Adrenal gland (tissue), 12 donors: Measurements from ENCODE around the gene CPN1. TPM values are rescaled to one million over a fixed set of nuclear protein-coding genes. Genes with fewer than 3 reads are reported as not detected.

Source experiments
- DNase-seq, 7 donors: peaks; one replicate each; pipeline ENCODE4 v3.0.0-alpha.2; 2019 to 2020
- H3K27ac ChIP-seq, 5 donors: fragments of 200-600 bp; sonication (generic) in 4 of 5; 1 replicate in 3 of 5; 2 replicates in 2 of 5; pipeline versions ENCODE4 v1.5.1 to v1.8.0; 2016 to 2020; ENCODE audit warnings: mild to moderate bottlenecking in 1 of 5
- H3K27me3 ChIP-seq: fragments of 200-600 bp; 2 replicates; pipeline ENCODE4 v1.8.0; 2021
- H3K36me3 ChIP-seq, 2 donors: fragments of 200-600 bp; replicated peaks in 1 of 2; 1 replicate in 1 of 2; 2 replicates in 1 of 2; pipeline versions ENCODE4 v1.5.1 to v1.8.0; 2018 to 2022
- H3K4me1 ChIP-seq, 2 donors: fragments of 200-600 bp; replicated peaks in 1 of 2; 1 replicate in 1 of 2; 2 replicates in 1 of 2; pipeline versions ENCODE4 v1.5.1 to v1.8.0; 2018 to 2021
- H3K4me3 ChIP-seq, 4 donors: fragments of 200-600 bp; sonication (generic) in 3 of 4; one replicate each; pipeline ENCODE4 v1.5.1; 2016 to 2018
- H3K9me3 ChIP-seq, 3 donors: fragments of 200-600 bp; sonication (generic) in 1 of 3; replicated peaks in 1 of 3; 1 replicate in 2 of 3; 2 replicates in 1 of 3; pipeline versions ENCODE4 v1.5.1 to v1.8.0; 2016 to 2021
- CTCF ChIP-seq, 6 experiments: fragments of 450-650 bp in 4 of 6; fragments of 200-600 bp in 2 of 6; sonication (generic) in 1 of 6; IDR thresholded peaks; 1 replicate in 5 of 6; 2 replicates in 1 of 6; pipeline versions ENCODE4 v1.5.1 to v1.8.0; 2016 to 2021; ENCODE audit warnings: antibody characterized with exemption in 6 of 6, mild to moderate bottlenecking in 2 of 6, moderate library complexity in 1 of 6
- POLR2A ChIP-seq, 2 donors: fragments of 450-650 bp; IDR thresholded peaks; one replicate each; pipeline ENCODE4 v1.6.1; 2017; ENCODE audit warnings: antibody characterized with exemption in 2 of 2, mild to moderate bottlenecking in 2 of 2, moderate library complexity in 1 of 2
- WGBS, 4 donors: extraction: QIAGEN DNeasy Blood & Tissue Kit in 2 of 4; methylation state at CpG; one replicate each; pipeline versions ENCODE4 v1.1.5 to v1.1.7; 2013 to 2017; 5-methylcytosine and 5-hydroxymethylcytosine counted together
- intact Hi-C, 2 donors: fragments of 100-400 bp; cut with DNase I; formaldehyde crosslinking; loops; one replicate each; pipeline versions ENCODE4 v1.14.1 to v1.15.0; 2022 to 2023
- polyA plus RNA-seq, 3 donors: library from polyadenylated mRNA; stranded (reverse); fragments of 200-250 nt in 2 of 3; fragments of 350-450 nt in 1 of 3; fragmentation: Illumina TruSeq in 1 of 3; extraction: RNeasy Lipid Tissue Mini Kit (QIAGEN cat#74804) in 1 of 3; gene quantifications; one replicate each; pipeline ENCODE4 v1.2.3, GENCODE V29; 2013 to 2014
- total RNA-seq, 9 donors: library from RNA; depleted of rRNA in 4 of 9; stranded (reverse); fragments of >200 nt in 4 of 9; fragments of 120-200 nt in 1 of 9; fragmentation: NEBNext Ultra II Directional in 1 of 9; extraction: Animal tissue kit (Norgen Biotek cat#: 25700) in 1 of 9; gene quantifications; one replicate each; pipeline versions ENCODE4 v1.1.0 to v1.2.4, GENCODE V29; 2013 to 2023
- donor health status: healthy with polysubstance abuse.
- donor health status: Bipolar disorder and iron deficiency.
- donor health status: DM: yes; HTN: yes; CAD: no.
- donor health status: DM: no; HTN: no; CAD: no.
- donor health status: DM: no; HTN: no; CAD: no.
- donor health status: DM: yes; HTN: yes; CAD: no.

Gene CPN1
- total and polyA plus RNA-seq, 12 donors: not detected

DNA sequence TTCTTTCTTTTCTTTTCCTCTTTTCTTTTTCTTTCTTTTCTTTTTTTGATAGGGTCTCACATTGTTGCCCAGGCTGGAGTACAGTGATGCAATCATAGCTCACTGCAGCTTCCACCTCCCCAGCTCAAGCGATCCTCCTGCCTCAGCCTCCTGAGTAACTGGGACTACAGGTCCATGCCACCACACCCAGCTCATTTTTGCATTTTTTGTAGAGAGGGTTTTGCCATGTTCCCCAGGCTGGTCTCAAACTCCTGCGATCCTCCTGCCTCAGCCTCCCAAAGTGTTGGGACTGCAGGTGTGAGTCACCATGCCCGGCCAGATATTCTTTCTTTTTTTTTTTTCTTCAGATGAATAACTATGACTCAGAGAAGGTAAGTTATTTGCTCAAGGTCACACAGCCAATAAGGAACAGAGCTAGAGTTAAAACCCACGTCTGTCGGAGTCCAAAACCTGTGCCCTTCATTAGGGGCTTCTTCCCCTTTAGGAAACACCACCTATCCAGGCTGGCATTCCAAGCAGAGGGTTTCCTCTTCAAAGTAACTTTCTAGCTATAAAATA, 43.8 kb downstream of the CPN1 start:
- TF ChIP-seq POLR2A (IDR thresholded peaks at IDR 0.05) (no peak), CTCF (IDR thresholded peaks at IDR 0.05) (no peak)
- no peaks in the 10 kb centered on the region for H3K4me1 ChIP-seq
- H3K4me3 ChIP-seq: no peak overlapping the region
- peak in 1 of 7 donors; percentile 11 for DNase-seq
- H3K36me3 ChIP-seq: no peaks in the 10 kb centered on the region
- no peaks in the 10 kb centered on the region for H3K27me3 ChIP-seq
- no peak overlapping the region for H3K27ac ChIP-seq
- WGBS, 4 donors: 50 to 62% (median 54%) methylated on average over 5 of the region's 5 CpGs
- intact Hi-C loops: no loop called here
- no peaks in the 10 kb centered on the region for H3K9me3 ChIP-seq

- Histone ChIP-seq H3K4me1 (no peaks in the 10 kb centered on the region), H3K4me3 (no peak overlapping the region), H3K27ac (no peak overlapping the region), H3K27me3 (no peaks in the 10 kb centered on the region), H3K9me3 (no peaks in the 10 kb centered on the region), H3K36me3 (no peaks in the 10 kb centered on the region)
- TF ChIP-seq CTCF (IDR thresholded peaks at IDR 0.05) (no peak), POLR2A (IDR thresholded peaks at IDR 0.05) (no peak)
- intact Hi-C loops: no loop called here
- WGBS, 4 donors: 90 to 93% (median 92%) methylated on average over 5 to 7 of the region's 7 CpGs
- no peak for DNase-seq
These were observed 44.8 kb downstream of the CPN1 start for GRCh38 chr10:100036850-100037249.

DNA sequence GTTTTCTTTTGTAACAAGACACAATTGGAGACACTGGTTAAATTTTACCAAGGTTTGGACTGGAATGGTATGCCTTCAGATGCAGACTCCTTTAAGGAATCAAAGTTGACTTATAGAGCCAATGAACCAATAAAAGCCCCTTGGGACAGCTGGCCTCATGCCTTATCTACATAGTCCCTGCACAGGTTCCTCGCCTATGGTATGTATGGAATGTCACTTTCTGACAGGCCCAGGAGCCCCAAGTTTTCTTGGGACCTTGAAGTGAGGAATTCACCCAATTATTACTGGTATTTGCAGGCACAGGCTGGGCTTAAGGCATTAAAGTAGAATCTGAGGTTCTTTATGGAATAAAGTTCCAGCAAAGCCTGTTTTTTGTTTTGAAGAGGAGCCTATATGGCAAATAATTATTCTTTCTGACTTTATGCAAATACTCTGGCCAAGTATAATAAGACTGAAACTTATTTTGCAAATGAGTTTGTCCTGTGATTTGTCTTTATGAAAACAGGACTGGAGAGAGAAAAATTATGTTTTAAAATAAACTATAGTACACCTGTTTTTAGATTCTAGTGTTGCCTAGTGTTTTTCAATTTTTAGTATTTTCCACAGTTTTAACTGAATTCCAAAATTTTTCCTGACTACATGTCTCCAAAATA, 47.8 kb downstream of the CPN1 start:
- Histone ChIP-seq H3K27me3 (no peaks in the 10 kb centered on the region), H3K36me3 (no peaks in the 10 kb centered on the region), H3K9me3 (no peaks in the 10 kb centered on the region), H3K27ac (no peak overlapping the region), H3K4me1 (no peaks in the 10 kb centered on the region), H3K4me3 (no peak overlapping the region)
- intact Hi-C loops: no loop called here
- TF ChIP-seq CTCF (IDR thresholded peaks at IDR 0.05) (no peak), POLR2A (IDR thresholded peaks at IDR 0.05) (no peak)
- no peak for DNase-seq
- WGBS, 4 donors: 94 to 100% (median 98%) methylated on average over 1 of the region's 1 CpG

DNA sequence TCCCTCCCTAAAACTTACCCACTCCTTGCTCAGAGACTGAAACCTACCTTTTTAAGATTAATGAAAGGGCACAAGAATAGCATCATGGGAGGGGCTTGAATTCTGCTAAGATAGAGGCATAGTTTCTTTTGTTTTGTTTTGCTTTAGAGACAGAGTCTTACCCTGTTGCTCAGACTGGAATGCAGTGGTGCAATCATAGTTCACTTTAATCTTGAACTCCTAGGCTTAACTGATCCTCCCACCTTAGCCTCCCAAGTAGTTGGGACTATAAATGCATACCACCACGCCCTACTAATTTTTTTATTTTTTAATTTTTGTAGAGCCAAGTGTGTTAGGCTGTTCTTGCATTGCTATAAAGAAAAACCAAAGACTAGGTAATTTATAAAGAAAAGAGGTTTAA, 54.3 kb downstream of the CPN1 start:
- no peaks in the 10 kb centered on the region for H3K4me1 ChIP-seq
- no peak for DNase-seq

More for the DNA sequence above, 54.3 kb downstream of the CPN1 start:
- Histone ChIP-seq H3K27ac (no peak overlapping the region), H3K4me3 (no peak overlapping the region), H3K36me3 (no peaks in the 10 kb centered on the region), H3K27me3 (no peaks in the 10 kb centered on the region), H3K9me3 (no peaks in the 10 kb centered on the region)
- no peak for TF ChIP-seq CTCF (IDR thresholded peaks at IDR 0.05)
- no peak for TF ChIP-seq POLR2A (IDR thresholded peaks at IDR 0.05)
- intact Hi-C loops: no loop called here
- WGBS, 4 donors: 91 to 97% (median 93%) methylated on average over 1 of the region's 1 CpG
